Measurements from ENCODE around the gene ZNF784.
A peak's percentile ranks its signal among the peaks of the same experiment; 100 is the strongest.

The ZNF784 gene

GRCh38 chr19:55620410-55621204 is 3.8 kb downstream of the ZNF784 start:
- DNase-seq: peak; percentile 59

DNA sequence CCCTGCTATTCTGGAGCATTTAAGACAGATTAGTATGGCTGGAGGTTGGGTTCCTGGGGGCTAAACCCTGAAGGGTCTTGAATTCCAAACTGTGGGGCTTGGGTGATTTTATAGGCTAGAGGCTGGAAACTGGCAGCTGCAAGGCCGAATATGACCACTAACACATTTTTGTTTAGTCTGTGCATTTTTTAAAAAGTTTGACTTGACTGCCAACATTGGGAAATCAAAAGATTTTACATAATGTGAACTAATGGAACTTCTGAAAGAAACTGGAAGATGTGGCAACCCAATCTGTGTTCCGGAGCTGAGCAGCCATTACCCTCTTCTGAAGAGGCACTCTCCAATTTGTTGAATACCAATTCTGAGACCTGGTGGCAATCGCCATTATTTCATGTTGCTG is 5.1 kb downstream of the ZNF784 start:
- no peak for DNase-seq

- DNase-seq: no peak
Observed at GRCh38 chr19:55618426-55618825, 5.9 kb downstream of the ZNF784 start.

DNA sequence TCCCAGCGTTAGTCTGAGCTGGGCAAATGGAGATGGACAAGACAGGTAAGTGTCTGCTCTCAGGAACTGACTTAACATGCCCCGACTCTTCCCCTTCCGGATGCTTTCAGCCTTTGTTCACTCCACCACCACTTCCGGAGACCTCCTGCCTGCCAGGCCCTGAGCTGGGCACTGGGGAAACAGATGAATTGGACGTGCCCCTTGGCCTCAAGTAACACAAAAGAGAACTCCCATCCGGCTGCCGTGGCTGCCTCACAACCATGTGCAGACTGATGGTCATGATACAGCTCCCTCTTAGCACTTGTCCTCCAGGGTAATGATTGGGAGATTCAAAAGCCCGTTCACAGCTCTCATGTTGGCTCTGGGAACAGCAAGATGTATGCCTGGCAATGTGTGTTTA is 6.9 kb downstream of the ZNF784 start:
- no peak for DNase-seq

DNA sequence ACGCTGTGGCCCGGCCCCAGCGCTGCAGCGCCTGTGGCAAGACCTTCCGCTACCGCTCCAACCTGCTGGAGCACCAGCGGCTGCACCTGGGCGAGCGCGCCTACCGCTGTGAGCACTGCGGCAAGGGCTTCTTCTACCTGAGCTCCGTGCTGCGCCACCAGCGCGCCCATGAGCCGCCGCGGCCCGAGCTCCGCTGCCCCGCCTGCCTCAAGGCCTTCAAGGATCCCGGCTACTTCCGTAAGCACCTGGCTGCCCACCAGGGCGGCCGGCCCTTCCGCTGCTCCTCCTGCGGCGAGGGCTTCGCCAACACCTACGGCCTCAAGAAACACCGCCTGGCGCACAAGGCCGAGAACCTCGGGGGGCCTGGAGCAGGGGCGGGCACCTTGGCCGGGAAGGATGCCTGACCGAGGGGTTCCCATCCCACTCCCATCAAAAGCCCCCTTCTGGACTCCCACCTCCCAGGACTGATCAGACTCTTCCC is 7.9 kb downstream of the ZNF784 start:
- no peak for DNase-seq

DNA sequence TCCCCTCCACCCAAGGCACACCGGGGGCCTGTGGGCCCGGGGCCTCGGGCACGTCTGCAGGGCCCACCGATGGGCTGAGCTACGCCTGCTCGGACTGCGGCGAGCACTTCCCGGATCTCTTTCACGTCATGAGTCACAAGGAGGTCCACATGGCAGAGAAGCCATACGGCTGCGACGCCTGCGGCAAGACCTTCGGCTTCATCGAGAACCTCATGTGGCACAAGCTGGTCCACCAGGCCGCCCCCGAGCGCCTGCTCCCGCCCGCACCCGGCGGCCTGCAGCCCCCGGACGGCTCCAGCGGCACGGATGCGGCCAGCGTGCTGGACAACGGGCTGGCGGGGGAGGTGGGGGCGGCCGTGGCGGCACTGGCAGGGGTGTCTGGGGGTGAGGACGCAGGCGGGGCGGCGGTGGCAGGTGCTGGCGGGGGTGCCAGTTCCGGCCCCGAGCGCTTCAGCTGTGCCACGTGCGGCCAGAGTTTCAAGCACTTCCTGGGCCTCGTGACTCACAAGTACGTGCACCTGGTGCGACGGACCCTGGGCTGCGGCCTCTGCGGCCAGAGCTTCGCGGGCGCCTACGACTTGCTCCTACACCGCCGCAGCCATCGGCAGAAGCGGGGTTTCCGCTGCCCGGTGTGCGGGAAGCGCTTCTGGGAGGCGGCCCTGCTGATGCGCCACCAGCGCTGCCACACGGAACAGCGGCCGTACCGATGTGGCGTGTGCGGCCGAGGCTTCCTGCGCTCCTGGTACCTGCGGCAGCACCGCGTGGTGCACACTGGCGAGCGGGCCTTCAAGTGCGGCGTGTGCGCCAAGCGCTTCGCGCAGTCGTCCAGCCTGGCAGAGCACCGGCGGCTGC is 8.6 kb downstream of the ZNF784 start:
- DNase-seq: no peak

DNA sequence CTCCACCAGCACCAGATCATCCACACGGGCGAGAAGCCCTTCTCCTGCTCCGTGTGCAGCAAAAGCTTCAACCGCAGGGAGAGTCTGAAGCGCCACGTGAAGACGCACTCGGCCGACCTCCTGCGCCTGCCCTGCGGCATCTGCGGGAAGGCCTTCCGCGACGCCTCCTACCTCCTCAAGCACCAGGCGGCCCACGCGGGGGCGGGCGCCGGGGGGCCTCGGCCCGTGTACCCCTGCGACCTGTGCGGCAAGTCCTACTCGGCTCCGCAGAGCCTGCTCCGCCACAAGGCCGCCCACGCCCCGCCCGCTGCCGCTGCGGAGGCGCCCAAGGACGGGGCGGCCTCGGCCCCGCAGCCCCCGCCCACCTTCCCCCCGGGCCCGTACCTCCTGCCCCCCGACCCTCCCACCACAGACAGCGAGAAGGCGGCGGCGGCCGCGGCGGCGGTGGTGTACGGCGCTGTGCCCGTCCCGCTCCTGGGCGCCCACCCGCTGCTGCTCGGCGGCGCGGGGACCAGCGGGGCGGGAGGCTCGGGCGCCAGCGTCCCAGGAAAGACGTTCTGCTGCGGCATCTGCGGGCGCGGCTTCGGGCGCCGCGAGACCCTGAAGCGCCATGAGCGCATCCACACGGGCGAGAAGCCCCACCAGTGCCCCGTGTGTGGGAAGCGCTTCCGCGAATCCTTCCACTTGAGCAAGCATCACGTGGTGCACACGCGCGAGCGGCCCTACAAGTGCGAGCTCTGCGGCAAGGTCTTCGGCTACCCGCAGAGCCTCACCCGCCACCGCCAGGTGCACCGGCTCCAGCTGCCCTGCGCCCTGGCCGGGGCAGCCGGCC is 9.4 kb downstream of the ZNF784 start:
- no peak for DNase-seq

DNA sequence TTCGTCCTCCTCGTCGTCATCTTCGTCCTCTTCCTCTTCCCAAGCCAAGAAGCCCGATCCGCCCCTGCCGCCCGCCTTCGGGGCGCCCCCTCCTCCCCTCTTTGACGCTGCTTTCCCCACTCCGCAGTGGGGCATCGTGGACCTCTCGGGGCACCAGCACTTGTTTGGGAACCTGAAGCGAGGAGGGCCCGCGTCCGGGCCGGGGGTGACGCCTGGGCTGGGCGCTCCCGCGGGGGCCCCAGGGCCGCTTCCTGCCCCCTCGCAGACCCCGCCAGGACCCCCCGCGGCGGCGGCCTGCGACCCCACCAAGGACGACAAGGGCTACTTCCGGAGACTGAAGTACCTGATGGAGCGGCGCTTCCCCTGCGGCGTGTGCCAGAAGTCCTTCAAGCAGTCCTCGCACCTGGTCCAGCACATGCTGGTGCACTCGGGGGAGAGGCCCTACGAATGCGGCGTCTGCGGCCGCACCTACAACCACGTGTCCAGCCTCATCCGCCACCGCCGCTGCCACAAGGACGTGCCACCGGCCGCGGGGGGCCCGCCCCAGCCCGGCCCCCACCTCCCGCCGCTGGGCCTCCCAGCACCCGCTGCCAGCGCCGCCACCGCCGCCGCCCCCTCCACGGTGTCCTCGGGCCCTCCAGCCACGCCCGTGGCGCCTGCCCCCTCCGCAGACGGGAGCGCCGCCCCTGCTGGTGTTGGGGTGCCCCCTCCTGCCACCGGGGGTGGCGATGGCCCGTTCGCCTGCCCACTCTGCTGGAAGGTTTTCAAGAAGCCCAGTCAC is 10.2 kb downstream of the ZNF784 start:
- no peak for DNase-seq

DNA sequence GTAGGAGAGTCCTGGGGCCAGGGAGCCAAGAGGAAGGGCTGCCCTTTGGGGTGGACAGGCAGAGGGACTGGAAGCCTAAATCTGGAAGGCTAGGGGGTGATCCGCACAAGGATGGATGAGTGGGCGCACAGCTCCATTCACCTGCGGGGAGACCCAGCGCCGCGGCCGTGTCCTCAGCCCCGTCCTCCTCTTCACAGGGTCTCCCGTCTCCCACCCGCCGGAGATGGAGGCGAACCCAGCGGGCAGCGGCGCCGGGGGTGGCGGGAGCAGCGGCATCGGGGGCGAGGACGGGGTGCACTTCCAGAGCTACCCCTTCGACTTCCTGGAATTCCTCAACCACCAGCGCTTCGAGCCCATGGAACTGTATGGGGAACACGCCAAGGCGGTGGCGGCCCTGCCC is 11.0 kb downstream of the ZNF784 start:
- no peak for DNase-seq

DNA sequence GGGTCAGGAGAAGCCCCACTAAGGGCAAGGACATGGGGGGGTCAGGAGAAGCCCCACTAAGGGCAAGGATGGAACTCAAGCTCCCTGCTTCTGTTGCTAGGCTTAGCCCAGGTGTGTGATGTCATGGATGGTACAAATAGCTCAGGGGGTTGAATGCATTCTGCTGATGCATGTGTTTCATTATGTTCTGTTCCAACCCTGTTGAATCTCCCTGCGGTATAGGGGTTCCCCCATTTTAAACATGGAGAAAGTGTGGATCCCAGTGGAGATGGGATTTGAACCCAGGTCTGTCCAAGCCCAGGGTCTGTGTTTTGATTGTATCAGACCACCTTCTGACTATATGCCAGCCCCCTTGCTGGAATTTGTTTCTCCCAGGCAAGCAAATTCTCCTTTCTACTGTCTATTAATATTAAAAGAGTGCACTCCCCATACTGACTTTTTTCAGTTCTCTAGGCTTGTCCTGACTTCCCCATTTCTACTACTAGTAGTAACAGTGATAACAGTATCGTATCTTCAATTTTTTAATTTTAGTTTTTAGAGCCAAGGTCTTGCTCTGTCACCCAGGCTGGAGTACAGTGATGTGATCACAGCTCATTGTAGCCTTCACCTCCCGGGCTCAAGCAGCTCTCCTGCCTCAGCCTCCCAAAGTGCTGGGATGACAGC is 12.3 kb downstream of the ZNF784 start:
- no peak for DNase-seq

GRCh38 chr19:55611300-55611982 is 12.9 kb downstream of the ZNF784 start:
- no peak for DNase-seq

DNA sequence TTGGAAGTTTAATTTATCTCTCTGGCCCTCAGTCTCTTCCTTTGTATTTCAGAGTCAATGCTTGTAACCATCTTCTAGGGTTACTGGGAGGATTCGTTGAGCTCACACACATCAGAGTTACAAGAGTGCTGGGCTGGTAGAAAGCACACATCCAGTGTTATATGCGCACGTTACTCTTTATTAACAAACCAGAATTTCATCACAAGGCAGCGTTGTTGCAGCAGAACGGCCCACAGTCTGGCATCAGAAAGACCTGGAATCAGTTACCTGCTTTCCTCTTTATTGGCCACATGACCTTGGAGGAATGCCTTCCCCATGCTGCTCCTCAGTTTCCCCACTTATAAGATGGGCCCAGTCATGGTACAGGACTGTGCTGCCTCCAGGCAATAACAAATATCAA is 15.0 kb downstream of the ZNF784 start:
- DNase-seq: no peak

- no peak for DNase-seq
Observed at GRCh38 chr19:55606817-55607216, 17.5 kb downstream of the ZNF784 start.

GRCh38 chr19:55606471-55606787 is 17.9 kb downstream of the ZNF784 start:
- no peak for DNase-seq

DNA sequence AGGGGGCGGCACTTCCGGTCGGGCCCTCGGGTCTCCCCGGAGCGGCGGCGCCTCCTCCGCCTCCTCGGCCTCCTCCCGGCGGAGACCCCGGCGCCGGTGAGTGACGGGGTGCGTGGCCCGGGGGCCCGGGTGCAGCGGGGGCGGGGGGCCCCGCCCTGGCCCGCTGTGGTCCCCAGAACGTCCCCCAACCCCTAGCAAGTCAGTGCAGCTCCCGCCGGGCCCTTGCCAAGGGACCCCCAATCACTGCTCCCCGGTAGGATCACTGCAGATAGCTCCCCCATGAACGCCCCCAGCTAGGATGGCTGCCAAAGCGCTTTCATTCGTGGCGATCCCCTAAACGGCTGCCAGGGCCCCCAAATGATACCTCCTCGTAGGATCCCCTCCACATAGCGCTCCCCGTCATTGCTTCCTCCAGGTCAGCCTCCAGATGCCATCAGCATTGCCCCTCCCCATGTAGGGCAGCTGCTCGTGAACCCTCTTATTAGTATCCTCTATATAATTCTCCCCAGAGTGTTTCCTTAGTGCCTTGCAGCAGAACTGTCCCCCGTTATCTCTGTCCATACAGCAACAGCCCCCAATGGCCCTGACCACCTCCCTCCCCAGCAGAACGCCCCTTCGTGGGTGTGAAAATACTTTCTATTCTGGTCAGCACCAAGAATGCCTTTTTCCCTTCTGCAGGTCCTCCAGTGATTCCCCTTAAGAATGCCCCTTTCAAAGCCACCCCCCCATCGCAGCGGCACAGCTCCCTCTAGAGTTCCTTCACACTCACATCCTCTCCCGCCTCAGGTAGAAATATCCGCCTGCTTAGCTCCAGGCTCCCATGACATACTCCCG is 18.5 kb downstream of the ZNF784 start, which contains the start of gene ZNF865:
Gene ZNF865 (plus strand): TSS at position 11 of the 834 bp plus-strand sequence. CDS start 7,972 bp downstream, outside the sequence.
- DNase-seq: peak; percentile 85

DNA sequence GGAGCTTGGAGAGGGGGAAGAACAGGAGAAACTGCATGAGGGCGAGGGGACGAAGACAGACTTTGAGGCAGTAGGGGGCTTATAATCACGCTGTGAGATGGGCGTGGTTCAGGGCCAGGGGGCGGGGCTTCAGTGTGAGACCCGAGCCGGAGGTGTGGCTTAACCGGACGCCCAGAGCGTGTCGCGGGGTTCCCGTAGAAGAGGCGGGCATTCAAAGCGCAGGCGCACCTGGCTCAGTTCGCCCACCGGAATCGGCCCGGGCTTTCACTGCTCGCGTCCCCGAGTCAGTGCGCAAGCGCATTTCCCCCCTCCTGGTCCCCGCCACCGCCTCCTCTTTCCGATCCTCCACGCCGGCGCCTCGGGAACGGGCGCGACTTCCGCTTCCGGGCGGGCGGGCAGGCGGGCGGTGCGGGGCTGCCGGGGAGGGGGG is 19.1 kb downstream of the ZNF784 start:
- DNase-seq: peak; percentile 98

- DNase-seq: no peak
Observed at GRCh38 chr19:55603581-55604292, 20.6 kb downstream of the ZNF784 start.

GRCh38 chr19:55603115-55603514 is 21.3 kb downstream of the ZNF784 start:
- no peak for DNase-seq
